Measurements from ENCODE around the gene P2RX1.

- TF ChIP-seq CTCF (IDR thresholded peaks at IDR 0.05; ENCODE audit: insufficient read depth, low read length, poor library complexity, severe bottlenecking): no peak
- TF ChIP-seq EZH2phosphoT487 (conservative IDR thresholded peaks at IDR 0.05; ENCODE audit: low read length): no peak
These were observed 6.5 kb upstream of the P2RX1 start for GRCh38 chr17:3922765-3923164.
